Activated naive CD8-positive, alpha-beta T cell (primary cell): ENCODE results near the gene HOXB13.

ENCODE experiments used
- H3K27ac Mint-ChIP-seq: one replicate; pipeline ENCODE4 v1.8.0; 2021; ENCODE audit warnings: mixed read lengths
- H3K27me3 Mint-ChIP-seq: one replicate; pipeline ENCODE4 v1.8.0; 2021; ENCODE audit warnings: mixed read lengths
- H3K36me3 Mint-ChIP-seq: one replicate; pipeline ENCODE4 v1.8.0; 2021; ENCODE audit warnings: mixed read lengths
- H3K4me1 Mint-ChIP-seq: one replicate; pipeline ENCODE4 v1.8.0; 2021; ENCODE audit warnings: low read depth, mixed read lengths
- H3K4me3 Mint-ChIP-seq: one replicate; pipeline ENCODE4 v1.8.0; 2021; ENCODE audit warnings: mild to moderate bottlenecking, mixed read lengths
- H3K9me3 Mint-ChIP-seq: one replicate; pipeline ENCODE4 v1.8.0; 2021; ENCODE audit warnings: low read depth, mixed read lengths

The HOXB13 gene

GRCh38 chr17:48752399-48753288, 24.1 kb upstream of the HOXB13 start:
- Mint-ChIP-seq H3K36me3 (no peaks in the 10 kb centered on the region), H3K4me3 (no peak overlapping the region), H3K9me3 (no peaks in the 10 kb centered on the region), H3K4me1 (peaks cover 23% of the 10 kb centered on the region), H3K27ac (peak overlapping the region; percentile 59), H3K27me3 (peaks cover 59% of the 10 kb centered on the region)

GRCh38 chr17:48751733-48752398, 23.3 kb upstream of the HOXB13 start:
- Mint-ChIP-seq H3K27me3 (peaks cover 56% of the 10 kb centered on the region), H3K27ac (no peak overlapping the region), H3K9me3 (no peaks in the 10 kb centered on the region), H3K4me1 (peaks cover 25% of the 10 kb centered on the region), H3K36me3 (no peaks in the 10 kb centered on the region), H3K4me3 (no peak overlapping the region)

GRCh38 chr17:48751172-48751571, 22.6 kb upstream of the HOXB13 start:
- Mint-ChIP-seq H3K4me1 (peaks cover 30% of the 10 kb centered on the region), H3K27me3 (peaks cover 61% of the 10 kb centered on the region), H3K27ac (no peak overlapping the region), H3K36me3 (no peaks in the 10 kb centered on the region), H3K4me3 (no peak overlapping the region), H3K9me3 (no peaks in the 10 kb centered on the region)

- Mint-ChIP-seq H3K27me3 (peaks cover 61% of the 10 kb centered on the region), H3K4me3 (no peak overlapping the region), H3K27ac (no peak overlapping the region), H3K4me1 (peaks cover 32% of the 10 kb centered on the region), H3K36me3 (no peaks in the 10 kb centered on the region), H3K9me3 (no peaks in the 10 kb centered on the region)
Measured at GRCh38 chr17:48749621-48750553, 21.3 kb upstream of the HOXB13 start.

- Mint-ChIP-seq H3K4me1 (peaks cover 26% of the 10 kb centered on the region), H3K36me3 (no peaks in the 10 kb centered on the region), H3K9me3 (no peaks in the 10 kb centered on the region), H3K27ac (no peak overlapping the region), H3K27me3 (peaks cover 61% of the 10 kb centered on the region), H3K4me3 (no peak overlapping the region)
Measured at GRCh38 chr17:48748718-48749566, 20.4 kb upstream of the HOXB13 start.

GRCh38 chr17:48747445-48748363, 19.2 kb upstream of the HOXB13 start:
- no peak overlapping the region for H3K27ac Mint-ChIP-seq
- H3K9me3 Mint-ChIP-seq, result no peaks in the 10 kb centered on the region
- H3K4me3 Mint-ChIP-seq, result no peak overlapping the region
- peaks cover 58% of the 10 kb centered on the region for H3K27me3 Mint-ChIP-seq
- peaks cover 17% of the 10 kb centered on the region for H3K4me1 Mint-ChIP-seq
- H3K36me3 Mint-ChIP-seq, result no peaks in the 10 kb centered on the region

GRCh38 chr17:48746916-48747444, 18.4 kb upstream of the HOXB13 start:
- H3K36me3 Mint-ChIP-seq, result no peaks in the 10 kb centered on the region
- peaks cover 60% of the 10 kb centered on the region for H3K27me3 Mint-ChIP-seq
- H3K9me3 Mint-ChIP-seq, result no peaks in the 10 kb centered on the region
- H3K4me3 Mint-ChIP-seq, result no peak overlapping the region
- H3K4me1 Mint-ChIP-seq, result peaks cover 15% of the 10 kb centered on the region
- no peak overlapping the region for H3K27ac Mint-ChIP-seq

- Mint-ChIP-seq H3K9me3 (no peaks in the 10 kb centered on the region), H3K27me3 (peaks cover 55% of the 10 kb centered on the region), H3K36me3 (no peaks in the 10 kb centered on the region), H3K4me3 (no peak overlapping the region), H3K27ac (no peak overlapping the region), H3K4me1 (peaks cover 11% of the 10 kb centered on the region)
Measured at GRCh38 chr17:48745381-48746275, 17.1 kb upstream of the HOXB13 start.

GRCh38 chr17:48740537-48740936, 12.0 kb upstream of the HOXB13 start:
- H3K27me3 Mint-ChIP-seq, result peaks cover 59% of the 10 kb centered on the region
- H3K27ac Mint-ChIP-seq, result no peak overlapping the region
- H3K4me1 Mint-ChIP-seq, result peaks cover 9% of the 10 kb centered on the region
- no peak overlapping the region for H3K4me3 Mint-ChIP-seq
- H3K9me3 Mint-ChIP-seq, result no peaks in the 10 kb centered on the region
- H3K36me3 Mint-ChIP-seq, result no peaks in the 10 kb centered on the region

GRCh38 chr17:48738803-48739526, 10.4 kb upstream of the HOXB13 start:
- Mint-ChIP-seq H3K4me1 (peaks cover 12% of the 10 kb centered on the region), H3K4me3 (peak overlapping the region; percentile 52), H3K36me3 (no peaks in the 10 kb centered on the region), H3K27me3 (peaks cover 59% of the 10 kb centered on the region), H3K27ac (no peak overlapping the region), H3K9me3 (no peaks in the 10 kb centered on the region)

GRCh38 chr17:48738424-48738802, 9.9 kb upstream of the HOXB13 start:
- H3K27ac Mint-ChIP-seq, result no peak overlapping the region
- H3K36me3 Mint-ChIP-seq, result no peaks in the 10 kb centered on the region
- no peak overlapping the region for H3K4me3 Mint-ChIP-seq
- H3K4me1 Mint-ChIP-seq, result peaks cover 17% of the 10 kb centered on the region
- H3K27me3 Mint-ChIP-seq, result peaks cover 60% of the 10 kb centered on the region
- no peaks in the 10 kb centered on the region for H3K9me3 Mint-ChIP-seq
